NCI-H69 (cell line): ENCODE results near the gene AREL1.

Experiments
- DNase-seq: peaks from one replicate; lab custom pipeline; 2025; lab: John Stamatoyannopoulos, UW

Gene AREL1

GRCh38 chr14:74611650-74612349, 101.1 kb downstream of the AREL1 start, which contains the start of gene LTBP2:
TSS of gene LTBP2 (minus strand) at chr14:74612237. CDS start at chr14:74611944, 293 bp downstream.
- peak; percentile 70 for DNase-seq
